K562 (cell line): Measurements from ENCODE around the gene MACROD2. TPM values are rescaled to one million over a fixed set of nuclear protein-coding genes. Genes with fewer than 3 reads are reported as not detected.

Source experiments
- ATAC-seq: fragments of 200-7000 bp; cut with Tn5 transposase; 3 replicates; pipeline ENCODE4 v1.9.1; 2020; ENCODE audit warnings: moderate library complexity
- BruUV-seq: library from RNA; stranded (reverse); fragments of 400-500 nt; replicated peaks from 2 replicates; lab custom pipeline; 2021; lab: Mats Ljungman, UMichigan
- CTCF ChIA-PET: fragments of 300-600 bp; formaldehyde crosslinking; extraction: SDS; loops from one replicate; lab custom pipeline; 2021; ENCODE audit warnings: low intra/inter-chr PET ratio; lab: Yijun Ruan, JAX
- POLR2A ChIA-PET: fragments of 300-600, 350-650 bp; sonication (Branson Sonifier 250); formaldehyde crosslinking; extraction: SDS; loops from one replicate; lab custom pipeline; 2021; ENCODE audit warnings: antibody characterized with exemption, inconsistent platforms; lab: Yijun Ruan, JAX
- DNase-seq, 4 experiments: peaks; one replicate each; pipeline versions ENCODE4 v3.0.0 to v3.0.0-alpha.2; 2011 to 2018; ENCODE audit warnings: low spot score in 3 of 4, mixed read lengths in 3 of 4; ENCODE audit errors: extremely low read depth in 1 of 4
- FAIRE-seq: peaks from 2 replicates; lab custom pipeline; 2011; peaks lifted over from hg19 to GRCh38; lab: Jason Lieb, UNC
- H2AFZ ChIP-seq: 2 replicates; pipeline ENCODE4 v1.6.0; 2011; ENCODE audit warnings: low read depth, low read length, control low read depth, inconsistent platforms
- H3K27ac ChIP-seq: fragments of 200-600 bp; 3 replicates; pipeline ENCODE4 v1.8.0; 2011; ENCODE audit warnings: low read depth, mild to moderate bottlenecking, control low read depth, inconsistent platforms, low read length, moderate library complexity, mixed read lengths; ENCODE audit errors: extremely low read depth
- H3K27me3 ChIP-seq, 2 experiments: fragments of 300-600 bp in 1 of 2; 2 replicates in 1 of 2; 3 replicates in 1 of 2; pipeline versions ENCODE4 v1.6.0 to v1.8.0; 2011; ENCODE audit warnings: inconsistent platforms in 2 of 2, low read length in 2 of 2, mild to moderate bottlenecking in 1 of 2, mixed read lengths in 1 of 2, moderate library complexity in 1 of 2; ENCODE audit not compliant: control insufficient read depth in 2 of 2, insufficient read depth in 2 of 2
- H3K36me3 ChIP-seq: fragments of 300-600 bp; 3 replicates; pipeline ENCODE4 v1.8.0; 2011; ENCODE audit warnings: mild to moderate bottlenecking, low read length, inconsistent platforms; ENCODE audit not compliant: control insufficient read depth, insufficient read depth
- H3K4me1 ChIP-seq, 2 experiments: fragments of 200-600 bp in 1 of 2; replicated peaks in 1 of 2; 2 replicates in 1 of 2; 3 replicates in 1 of 2; pipeline versions ENCODE4 v1.5.1 to v1.8.0; 2011; ENCODE audit warnings: inconsistent platforms in 2 of 2, low read length in 2 of 2, mild to moderate bottlenecking in 1 of 2, mixed read lengths in 1 of 2, moderate library complexity in 1 of 2; ENCODE audit not compliant: control insufficient read depth in 2 of 2, insufficient read depth in 2 of 2
- H3K4me2 ChIP-seq: 2 replicates; pipeline ENCODE4 v1.6.1; 2011; ENCODE audit warnings: low read length, control low read depth, inconsistent platforms, mixed read lengths; ENCODE audit not compliant: insufficient read depth
- H3K4me3 ChIP-seq: fragments of 200-600 bp; sonication (generic), shearing (Covaris generic); 2 replicates; pipeline ENCODE4 v1.5.1; 2016; ENCODE audit warnings: control low read depth, inconsistent platforms
- H3K79me2 ChIP-seq: fragments of 200-600 bp; 3 replicates; pipeline ENCODE4 v1.8.0; 2011; ENCODE audit warnings: low read length, inconsistent platforms; ENCODE audit not compliant: control insufficient read depth, insufficient read depth
- H3K9ac ChIP-seq, 2 experiments: 2 replicates each; pipeline versions ENCODE4 v1.6.0 to v1.6.1; 2011; ENCODE audit warnings: low read depth in 2 of 2, low read length in 2 of 2, control low read depth in 1 of 2, inconsistent platforms in 1 of 2, mild to moderate bottlenecking in 1 of 2, mixed read lengths in 1 of 2; ENCODE audit not compliant: insufficient read depth in 1 of 2
- H3K9me1 ChIP-seq: one replicate; pipeline ENCODE4 v1.6.0; 2011; ENCODE audit warnings: inconsistent platforms, mild to moderate bottlenecking, low read length, moderate library complexity; ENCODE audit not compliant: control insufficient read depth, insufficient read depth
- H3K9me3 ChIP-seq: replicated peaks from 2 replicates; pipeline ENCODE4 v1.5.1; 2011; ENCODE audit warnings: low read depth, low read length, inconsistent platforms; ENCODE audit not compliant: control insufficient read depth, insufficient read depth
- H4K20me1 ChIP-seq: replicated peaks from 2 replicates; pipeline ENCODE4 v1.6.1; 2011; ENCODE audit warnings: low read length, inconsistent platforms, mixed read lengths; ENCODE audit not compliant: control insufficient read depth, insufficient read depth
- HNRNPUL1 ChIP-seq: fragments of 200-400 bp; formaldehyde crosslinking; IDR thresholded peaks from 2 replicates; pipeline ENCODE4 v1.6.1; 2017; ENCODE audit warnings: low read length
- KHSRP ChIP-seq: fragments of 450-650 bp; IDR thresholded peaks from 2 replicates; pipeline ENCODE4 v1.6.1; 2017
- MTF1 ChIP-seq: fragments of 250-450 bp; sonication (Bioruptor Pico); IDR thresholded peaks from 2 replicates; pipeline ENCODE4 v1.9.0; 2021; ENCODE audit warnings: moderate library complexity, mild to moderate bottlenecking, inconsistent platforms, borderline replicate concordance
- NRF1 ChIP-seq, 2 experiments: fragments of 450-650 bp; IDR thresholded peaks in 1 of 2; conservative IDR thresholded peaks in 1 of 2; 2 replicates each; pipeline ENCODE4 v1.6.1; 2014; ENCODE audit warnings: mild to moderate bottlenecking in 2 of 2
- POLR3A ChIP-seq: IDR thresholded peaks from 2 replicates; pipeline ENCODE4 v1.6.1; 2011; ENCODE audit warnings: borderline replicate concordance, mild to moderate bottlenecking, moderate library complexity; ENCODE audit not compliant: insufficient read length, insufficient read depth; ENCODE audit errors: extremely low read depth
- ZNF12 ChIP-seq: sonication (generic); formaldehyde crosslinking; IDR thresholded peaks from 2 replicates; pipeline ENCODE4 v1.4.0; 2020; ENCODE audit warnings: mild to moderate bottlenecking, missing genetic modification reagents
- ZNF384 ChIP-seq: IDR thresholded peaks from 2 replicates; pipeline ENCODE4 v1.6.1; 2012; ENCODE audit warnings: low read depth, low read length, improper control_type of control experiment
- ZNF668 ChIP-seq: fragments of 250-450 bp; sonication (Bioruptor Pico); IDR thresholded peaks from 2 replicates; pipeline ENCODE4 v1.8.0; 2022; ENCODE audit warnings: mild to moderate bottlenecking, inconsistent platforms
- ZNF717 ChIP-seq: fragments of 250-450 bp; sonication (Bioruptor Pico); IDR thresholded peaks from 2 replicates; pipeline ENCODE4 v1.5.0; 2021
- WGBS: fragments of 100-300 bp; shearing (Covaris generic); methylation state at CpG from one replicate; pipeline ENCODE4 v1.1.6; 2016; ENCODE audit warnings: low coverage, mixed read lengths; ENCODE audit not compliant: insufficient coverage; ENCODE audit errors: missing lambda C conversion rate; 5-methylcytosine and 5-hydroxymethylcytosine counted together
- in situ Hi-C: fragments of 300-500 bp; cut with MboI; formaldehyde crosslinking; loops from 4 replicates; pipeline ENCODE4 v1.15.0; 2018; ENCODE audit warnings: inconsistent platforms, mixed read lengths
- intact Hi-C: fragments of 100-400 bp; cut with micrococcal nuclease; formaldehyde crosslinking; loops from 2 replicates; pipeline ENCODE4 v1.14.2; 2022
- polyA plus RNA-seq, 8 experiments: library from polyadenylated mRNA; depleted of rRNA in 4 of 8; stranded (reverse) in 5 of 8; unstranded in 3 of 8; fragments of >200 nt; fragmentation: Nextera tagmentation in 2 of 8; fragmentation: Illumina TruSeq in 1 of 8; extraction: Ambion mirVana in 2 of 8; extraction: Trizol in 1 of 8; gene quantifications; 2 replicates each; pipeline versions ENCODE4 v1.2.1 to v1.2.3, GENCODE V29; 2011 to 2014; ENCODE audit warnings: inconsistent platforms in 1 of 8, missing spikeins in 1 of 8
- total RNA-seq, 7 experiments: library from RNA; depleted of rRNA in 6 of 7; stranded (reverse); fragments of >200 nt in 6 of 7; fragmentation: Illumina TruSeq in 2 of 7; extraction: Trizol in 2 of 7; gene quantifications; 2 replicates each; pipeline versions ENCODE4 v1.2.1 to v1.2.3, GENCODE V29; 2011 to 2021; ENCODE audit warnings: low replicate concordance in 1 of 7
- TF ChIP-seq, protein P1 (sequence below): fragments of 450-650 bp; formaldehyde crosslinking; IDR thresholded peaks from 2 replicates; pipeline ENCODE4 v1.4.0; 2020; ENCODE audit warnings: mild to moderate bottlenecking, moderate library complexity
- TF ChIP-seq, protein P2 (sequence below): fragments of 450-650 bp; IDR thresholded peaks from 2 replicates; pipeline ENCODE4 v1.6.1; 2018; ENCODE audit not compliant: partially characterized antibody
- TF ChIP-seq, protein P3 (sequence below): IDR thresholded peaks from 2 replicates; pipeline ENCODE4 v1.6.1; 2011; ENCODE audit not compliant: insufficient read length; ENCODE audit errors: extremely low read depth

Gene MACROD2
- total and polyA plus RNA-seq, 9 of the 15 experiments (the other 6 are each of a cell fraction or from before 2014, with no cell fraction given): not detected

DNA sequence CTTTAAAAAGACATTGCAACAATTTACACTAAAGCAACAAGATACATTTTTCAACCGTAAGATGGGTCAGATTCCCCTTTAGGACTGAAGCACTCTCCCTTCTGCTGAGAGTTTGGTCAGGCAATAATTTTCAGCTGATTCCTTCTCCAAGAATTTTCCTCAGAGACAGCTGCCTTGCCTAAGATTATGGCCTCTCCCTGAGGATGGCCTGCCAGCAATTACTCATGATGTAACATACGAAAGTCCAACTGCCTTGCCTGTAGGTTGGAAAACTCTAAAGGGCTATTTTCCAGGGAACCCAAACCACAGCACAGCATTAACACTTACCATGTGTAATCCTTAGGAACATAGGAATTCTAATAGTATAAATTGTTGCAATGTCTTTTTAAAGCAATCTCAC, 571.2 kb downstream of the MACROD2 start:
- Histone ChIP-seq H3K9me3 (no peaks in the 10 kb centered on the region), H4K20me1 (no peaks in the 10 kb centered on the region), H3K4me3 (no peak overlapping the region), H3K4me2 (no peak overlapping the region), H3K27me3 (no peaks in the 10 kb centered on the region), H3K9me1 (no peaks in the 10 kb centered on the region), H3K79me2 (no peaks in the 10 kb centered on the region), H3K9ac (no peak overlapping the region), H3K36me3 (no peaks in the 10 kb centered on the region), H2AFZ (no peak overlapping the region), H3K4me1 (no peaks in the 10 kb centered on the region), H3K27ac (no peak overlapping the region)
- TF ChIP-seq ZNF717 (CRISPR knock-in tag) (no peak), ZNF384 (no peak), ZNF12 (CRISPR knock-in tag) (no peak), POLR3A (no peak)
- ChIA-PET POLR2A (no interaction called here), CTCF (no interaction called here)
- no TSS peak for BruUV-seq
- in situ Hi-C loops (no loop called here), intact Hi-C loops (no loop called here)
- DNase-seq: no peak
- 0% methylated on average over 2 of the region's 2 CpGs for WGBS
- ATAC-seq: no peak
- FAIRE-seq: no peak

DNA sequence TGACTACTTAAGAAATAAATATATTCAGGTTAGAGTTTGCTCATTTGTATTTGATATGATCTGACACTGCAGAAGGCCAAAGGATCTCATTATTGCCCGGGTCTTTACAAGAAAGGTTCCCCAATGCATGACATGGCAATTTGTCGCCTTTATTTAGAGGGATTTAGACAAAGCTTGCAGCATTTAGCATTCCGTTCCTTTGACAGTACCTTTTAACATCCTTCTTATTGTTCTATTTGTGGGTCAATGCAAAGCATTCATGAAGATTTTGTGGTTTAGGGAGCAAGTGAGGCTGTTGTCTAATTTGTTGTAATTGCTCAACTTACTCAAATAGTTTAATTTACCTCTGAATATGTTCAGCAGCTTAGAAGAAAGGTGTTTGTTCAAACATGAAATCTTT, 572.9 kb downstream of the MACROD2 start:
- in situ Hi-C loops (no loop called here), intact Hi-C loops (no loop called here)
- Histone ChIP-seq H3K36me3 (no peaks in the 10 kb centered on the region), H3K27me3 (no peaks in the 10 kb centered on the region), H3K9me1 (no peaks in the 10 kb centered on the region), H3K9ac (no peak overlapping the region), H2AFZ (no peak overlapping the region), H3K79me2 (no peaks in the 10 kb centered on the region), H3K4me2 (no peak overlapping the region), H3K4me3 (no peak overlapping the region), H3K9me3 (no peaks in the 10 kb centered on the region), H3K27ac (no peak overlapping the region), H4K20me1 (no peaks in the 10 kb centered on the region), H3K4me1 (no peaks in the 10 kb centered on the region)
- DNase-seq: no peak
- ChIA-PET POLR2A (no interaction called here), CTCF (no interaction called here)
- ATAC-seq: no peak
- WGBS: 0% methylated on average over 3 of the region's 3 CpGs
- BruUV-seq: no TSS peak
- no peak for FAIRE-seq
- TF ChIP-seq, protein P1, sequence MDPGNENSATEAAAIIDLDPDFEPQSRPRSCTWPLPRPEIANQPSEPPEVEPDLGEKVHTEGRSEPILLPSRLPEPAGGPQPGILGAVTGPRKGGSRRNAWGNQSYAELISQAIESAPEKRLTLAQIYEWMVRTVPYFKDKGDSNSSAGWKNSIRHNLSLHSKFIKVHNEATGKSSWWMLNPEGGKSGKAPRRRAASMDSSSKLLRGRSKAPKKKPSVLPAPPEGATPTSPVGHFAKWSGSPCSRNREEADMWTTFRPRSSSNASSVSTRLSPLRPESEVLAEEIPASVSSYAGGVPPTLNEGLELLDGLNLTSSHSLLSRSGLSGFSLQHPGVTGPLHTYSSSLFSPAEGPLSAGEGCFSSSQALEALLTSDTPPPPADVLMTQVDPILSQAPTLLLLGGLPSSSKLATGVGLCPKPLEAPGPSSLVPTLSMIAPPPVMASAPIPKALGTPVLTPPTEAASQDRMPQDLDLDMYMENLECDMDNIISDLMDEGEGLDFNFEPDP: no peak
- TF ChIP-seq MTF1 (CRISPR knock-in tag): no peak
- no peak for TF ChIP-seq NRF1 (conservative IDR thresholded peaks at IDR 0.05 in 1 of 2, IDR thresholded peaks at IDR 0.05 in 1 of 2)
- TF ChIP-seq KHSRP: no peak
- TF ChIP-seq, protein P2, sequence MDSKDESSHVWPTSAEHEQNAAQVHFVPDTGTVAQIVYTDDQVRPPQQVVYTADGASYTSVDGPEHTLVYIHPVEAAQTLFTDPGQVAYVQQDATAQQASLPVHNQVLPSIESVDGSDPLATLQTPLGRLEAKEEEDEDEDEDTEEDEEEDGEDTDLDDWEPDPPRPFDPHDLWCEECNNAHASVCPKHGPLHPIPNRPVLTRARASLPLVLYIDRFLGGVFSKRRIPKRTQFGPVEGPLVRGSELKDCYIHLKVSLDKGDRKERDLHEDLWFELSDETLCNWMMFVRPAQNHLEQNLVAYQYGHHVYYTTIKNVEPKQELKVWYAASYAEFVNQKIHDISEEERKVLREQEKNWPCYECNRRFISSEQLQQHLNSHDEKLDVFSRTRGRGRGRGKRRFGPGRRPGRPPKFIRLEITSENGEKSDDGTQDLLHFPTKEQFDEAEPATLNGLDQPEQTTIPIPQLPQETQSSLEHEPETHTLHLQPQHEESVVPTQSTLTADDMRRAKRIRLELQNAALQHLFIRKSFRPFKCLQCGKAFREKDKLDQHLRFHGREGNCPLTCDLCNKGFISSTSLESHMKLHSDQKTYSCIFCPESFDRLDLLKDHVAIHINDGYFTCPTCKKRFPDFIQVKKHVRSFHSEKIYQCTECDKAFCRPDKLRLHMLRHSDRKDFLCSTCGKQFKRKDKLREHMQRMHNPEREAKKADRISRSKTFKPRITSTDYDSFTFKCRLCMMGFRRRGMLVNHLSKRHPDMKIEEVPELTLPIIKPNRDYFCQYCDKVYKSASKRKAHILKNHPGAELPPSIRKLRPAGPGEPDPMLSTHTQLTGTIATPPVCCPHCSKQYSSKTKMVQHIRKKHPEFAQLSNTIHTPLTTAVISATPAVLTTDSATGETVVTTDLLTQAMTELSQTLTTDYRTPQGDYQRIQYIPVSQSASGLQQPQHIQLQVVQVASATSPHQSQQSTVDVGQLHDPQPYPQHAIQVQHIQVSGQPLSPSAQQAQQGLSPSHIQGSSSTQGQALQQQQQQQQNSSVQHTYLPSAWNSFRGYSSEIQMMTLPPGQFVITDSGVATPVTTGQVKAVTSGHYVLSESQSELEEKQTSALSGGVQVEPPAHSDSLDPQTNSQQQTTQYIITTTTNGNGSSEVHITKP: no peak
- TF ChIP-seq, protein P3, sequence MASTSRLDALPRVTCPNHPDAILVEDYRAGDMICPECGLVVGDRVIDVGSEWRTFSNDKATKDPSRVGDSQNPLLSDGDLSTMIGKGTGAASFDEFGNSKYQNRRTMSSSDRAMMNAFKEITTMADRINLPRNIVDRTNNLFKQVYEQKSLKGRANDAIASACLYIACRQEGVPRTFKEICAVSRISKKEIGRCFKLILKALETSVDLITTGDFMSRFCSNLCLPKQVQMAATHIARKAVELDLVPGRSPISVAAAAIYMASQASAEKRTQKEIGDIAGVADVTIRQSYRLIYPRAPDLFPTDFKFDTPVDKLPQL: no peak
- TF ChIP-seq ZNF668 (CRISPR knock-in tag): no peak
- TF ChIP-seq HNRNPUL1: no peak
